Hepatocyte (in vitro differentiated cells): ENCODE data around the gene ATP5F1D.

Source experiments
- CTCF ChIP-seq: fragments of 200-600 bp; sonication (generic); IDR thresholded peaks from 2 replicates; pipeline ENCODE4 v1.5.1; 2016; ENCODE audit warnings: antibody characterized with exemption, mild to moderate bottlenecking; ENCODE audit not compliant: poor library complexity
- EZH2 ChIP-seq: fragments of 200-600 bp; sonication (generic); IDR thresholded peaks from 2 replicates; pipeline ENCODE4 v1.6.1; 2016; ENCODE audit warnings: antibody characterized with exemption, mild to moderate bottlenecking, borderline replicate concordance
- EZH2phosphoT487 ChIP-seq: fragments of 200-600 bp; sonication (generic); IDR thresholded peaks from one replicate; pipeline ENCODE4 v1.6.1; 2018; ENCODE audit warnings: antibody characterized with exemption, mild to moderate bottlenecking, low read depth, moderate library complexity; ENCODE audit not compliant: unreplicated experiment, severe bottlenecking

- TF ChIP-seq CTCF (no peak), EZH2phosphoT487 (no peak), EZH2 (no peak)
These were observed 34.6 kb upstream of the ATP5F1D start for GRCh38 chr19:1206864-1207450.
